Bladder microvascular endothelial cell (primary cell): ENCODE results near the gene ARID1B. TPM values are rescaled to one million over a fixed set of nuclear protein-coding genes. Genes with fewer than 3 reads are reported as not detected.

Source experiments
- total RNA-seq: library from RNA; depleted of rRNA; stranded (reverse); fragments of >200 nt; gene quantifications from 2 replicates; pipeline ENCODE4 v1.2.3, GENCODE V29; 2014

The ARID1B gene
- 21.5 and 76.7 TPM in 2 replicates for total RNA-seq

DNA sequence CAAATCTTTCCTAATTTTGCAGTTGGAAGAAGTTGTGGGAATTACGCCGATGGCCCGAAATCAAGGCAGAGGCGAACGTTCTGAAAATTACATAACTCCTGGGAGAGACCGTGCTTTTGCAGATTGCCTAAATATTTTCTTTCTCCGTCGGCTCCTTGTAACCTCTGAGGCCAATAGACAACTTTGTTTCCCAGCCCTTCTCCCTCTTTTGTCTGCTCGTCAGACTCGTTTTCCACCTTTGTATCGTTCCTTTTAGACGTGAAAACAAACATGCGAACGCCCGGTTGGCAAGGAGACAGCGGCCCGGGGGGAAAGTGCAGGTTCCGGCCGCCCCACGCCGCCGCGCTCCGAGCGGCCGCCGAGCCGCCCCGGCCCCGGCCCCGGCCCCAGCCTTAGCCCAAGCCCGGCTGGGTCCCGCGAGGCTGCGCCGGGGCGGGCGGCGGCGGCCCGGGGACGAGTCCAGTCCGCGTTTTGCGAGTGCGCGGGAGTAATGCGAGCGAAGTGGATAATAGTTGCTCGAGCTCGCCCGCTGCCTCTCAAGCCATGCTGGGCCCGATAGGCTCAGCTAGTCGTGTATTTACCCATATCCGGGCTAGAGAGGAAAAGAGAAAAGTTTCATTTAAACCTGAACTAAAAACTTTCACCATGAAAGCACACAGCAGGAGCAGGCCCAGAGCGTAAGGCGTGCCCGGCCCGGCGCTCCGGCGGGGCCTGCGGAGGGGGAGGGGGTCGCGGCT, at the start of gene ARID1B:
Gene ARID1B, plus strand, starts transcription at position 539 of the 737 bp plus-strand sequence. CDS start 303 bp downstream, outside the sequence.

